GM12892 (cell line): Measurements from ENCODE around the gene RNU6-9.

Experiments used
- POLR2A ChIP-seq: IDR thresholded peaks from 2 replicates; pipeline ENCODE4 v1.6.1; 2011; ENCODE audit warnings: low read depth, low read length, control low read depth
- POLR2AphosphoS5 ChIP-seq: IDR thresholded peaks from 2 replicates; pipeline ENCODE4 v1.6.1; 2011; ENCODE audit warnings: low read depth, low read length, control low read depth
- TAF1 ChIP-seq: IDR thresholded peaks from 2 replicates; pipeline ENCODE4 v1.6.1; 2011; ENCODE audit warnings: low read depth, mild to moderate bottlenecking, control low read depth, low read length, borderline replicate concordance

DNA sequence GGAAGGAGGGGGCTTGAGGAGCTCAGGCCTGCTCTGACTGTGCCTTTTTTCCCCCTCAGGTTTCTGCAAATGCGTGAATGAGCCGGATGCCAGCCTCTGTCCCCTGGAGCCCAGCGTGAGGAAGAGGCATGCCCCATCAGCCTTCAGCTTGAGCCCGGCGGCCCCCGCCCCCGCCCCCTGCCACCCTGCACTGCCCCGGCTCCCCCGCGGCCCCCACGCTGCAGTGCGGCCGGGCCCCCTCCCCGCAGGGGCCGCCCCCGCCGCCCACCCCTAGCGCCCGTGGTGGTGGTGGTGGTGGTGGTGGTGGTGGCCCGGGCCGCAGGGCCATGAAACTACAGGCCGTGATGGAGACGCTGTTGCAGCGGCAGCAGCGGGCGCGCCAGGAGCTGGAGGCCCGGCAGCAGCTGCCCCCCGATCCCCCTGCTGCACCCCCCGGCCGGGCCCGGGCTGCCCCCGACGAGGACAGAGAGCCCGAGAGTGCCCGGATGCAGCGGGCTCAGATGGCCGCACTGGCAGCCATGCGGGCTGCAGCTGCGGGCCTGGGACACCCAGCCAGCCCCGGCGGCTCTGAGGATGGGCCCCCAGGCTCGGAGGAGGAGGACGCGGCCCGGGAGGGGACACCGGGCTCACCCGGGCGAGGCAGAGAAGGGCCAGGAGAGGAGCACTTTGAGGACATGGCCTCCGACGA lies 36.1 kb downstream of the RNU6-9 start:
- no peak for TF ChIP-seq POLR2A
- no peak for TF ChIP-seq POLR2AphosphoS5
- TF ChIP-seq TAF1 = no peak
